Measurements from ENCODE around the gene DYNC2I2. TPM values are rescaled to one million over a fixed set of nuclear protein-coding genes. Genes with fewer than 3 reads are reported as not detected.

Gene DYNC2I2
- total RNA-seq, 1 experiment from 2014 or later: 58.6 TPM

DNA sequence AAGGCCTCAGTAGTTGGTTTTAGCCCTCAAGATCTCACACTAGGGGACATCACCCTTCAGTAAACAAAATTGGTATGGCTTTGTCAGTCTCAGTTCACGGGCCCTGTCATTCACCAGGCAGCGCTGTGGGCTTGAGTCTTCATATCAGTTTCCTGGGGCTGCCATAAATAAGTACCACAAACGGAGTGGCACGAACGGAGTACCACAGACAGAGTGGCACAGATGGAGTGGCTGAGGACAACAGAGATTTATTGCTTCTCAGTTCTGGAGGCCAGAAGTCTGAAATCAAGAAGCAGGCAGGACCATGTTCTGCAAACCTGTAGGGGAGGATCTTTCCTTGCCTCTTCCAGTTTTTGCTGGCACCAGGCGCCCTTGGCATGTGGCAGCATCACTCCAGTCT lies 37.5 kb downstream of the DYNC2I2 start:
- H2BK120ac ChIP-seq (ENCODE audit: low read depth, low read length, poor library complexity, severe bottlenecking): no peak overlapping the region
- H3K36me3 Mint-ChIP-seq (ENCODE audit: insufficient read depth in 1 of 3, low read depth in 3 of 3): peaks cover 33 to 84% (median 72%) of the 10 kb centered on the region in 3 experiments
- H3K27ac Mint-ChIP-seq: no peak overlapping the region; a peak in 1 of 7 replicates
- no peak overlapping the region for H3K23ac ChIP-seq (ENCODE audit: insufficient read length, low read depth, low read length)
- no peak overlapping the region for H3K4me2 ChIP-seq (ENCODE audit: insufficient read depth, insufficient read length, low read length)
- H4K20me1 ChIP-seq (ENCODE audit: control insufficient read depth, insufficient read depth, insufficient read length): no peaks in the 10 kb centered on the region
- no peaks in the 10 kb centered on the region for H3K4me1 ChIP-seq (ENCODE audit: insufficient read depth, low read length)
- no peak overlapping the region for H4K8ac ChIP-seq (replicated peaks; ENCODE audit: insufficient read length, low read depth, low read length)
- H3K27me3 ChIP-seq (ENCODE audit: insufficient read depth, low read length): no peaks in the 10 kb centered on the region
- no peak overlapping the region for H3T11ph ChIP-seq (ENCODE audit: low read length)
- H3K4me3 Mint-ChIP-seq: no peak overlapping the region
- no peaks in the 10 kb centered on the region for H3K27me3 Mint-ChIP-seq (ENCODE audit: low read depth)
- H2BK20ac ChIP-seq (ENCODE audit: low read depth, low read length, poor library complexity, severe bottlenecking): no peak overlapping the region
- H3K14ac ChIP-seq (ENCODE audit: insufficient read depth, low read length): no peak overlapping the region
- TF ChIP-seq, protein P1, sequence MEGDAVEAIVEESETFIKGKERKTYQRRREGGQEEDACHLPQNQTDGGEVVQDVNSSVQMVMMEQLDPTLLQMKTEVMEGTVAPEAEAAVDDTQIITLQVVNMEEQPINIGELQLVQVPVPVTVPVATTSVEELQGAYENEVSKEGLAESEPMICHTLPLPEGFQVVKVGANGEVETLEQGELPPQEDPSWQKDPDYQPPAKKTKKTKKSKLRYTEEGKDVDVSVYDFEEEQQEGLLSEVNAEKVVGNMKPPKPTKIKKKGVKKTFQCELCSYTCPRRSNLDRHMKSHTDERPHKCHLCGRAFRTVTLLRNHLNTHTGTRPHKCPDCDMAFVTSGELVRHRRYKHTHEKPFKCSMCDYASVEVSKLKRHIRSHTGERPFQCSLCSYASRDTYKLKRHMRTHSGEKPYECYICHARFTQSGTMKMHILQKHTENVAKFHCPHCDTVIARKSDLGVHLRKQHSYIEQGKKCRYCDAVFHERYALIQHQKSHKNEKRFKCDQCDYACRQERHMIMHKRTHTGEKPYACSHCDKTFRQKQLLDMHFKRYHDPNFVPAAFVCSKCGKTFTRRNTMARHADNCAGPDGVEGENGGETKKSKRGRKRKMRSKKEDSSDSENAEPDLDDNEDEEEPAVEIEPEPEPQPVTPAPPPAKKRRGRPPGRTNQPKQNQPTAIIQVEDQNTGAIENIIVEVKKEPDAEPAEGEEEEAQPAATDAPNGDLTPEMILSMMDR (conservative IDR thresholded peaks at IDR 0.05): no peak
- H3K4ac ChIP-seq (ENCODE audit: low read depth, low read length): no peak overlapping the region
- H3K9ac ChIP-seq (ENCODE audit: extremely low read depth, insufficient read length, low read length): no peak overlapping the region
- no peak overlapping the region for H2BK12ac ChIP-seq (ENCODE audit: insufficient read length, low read depth, low read length)
- H2BK5ac ChIP-seq (ENCODE audit: insufficient read length, low read length): no peak overlapping the region
- H3K9me3 Mint-ChIP-seq: no peaks in the 10 kb centered on the region
- no peak overlapping the region for H2BK15ac ChIP-seq (ENCODE audit: low read depth, low read length)
- H4K5ac ChIP-seq (ENCODE audit: insufficient read length, low read depth, low read length): no peak overlapping the region
- no peak overlapping the region for H3K18ac ChIP-seq (ENCODE audit: insufficient read length, low read depth, low read length)
- no peak overlapping the region for H2AFZ ChIP-seq (ENCODE audit: low read length)
- no peak overlapping the region for H3K27ac ChIP-seq (ENCODE audit: insufficient read length, low read depth, low read length)
- no peak overlapping the region for H3K56ac ChIP-seq (ENCODE audit: insufficient read length, low read depth, low read length)
- no peaks in the 10 kb centered on the region for H3K23me2 ChIP-seq (ENCODE audit: insufficient read length, low read depth, low read length, poor library complexity, severe bottlenecking)
- no peak for DNase-seq
- H3K9me3 ChIP-seq (ENCODE audit: control insufficient read depth, low read depth, low read length): no peaks in the 10 kb centered on the region
- H3K79me2 ChIP-seq (ENCODE audit: insufficient read depth, low read length): no peaks in the 10 kb centered on the region
- H2AK5ac ChIP-seq (ENCODE audit: insufficient read length, low read length): no peak overlapping the region
- no CpG with 5 or more reads among the region's 6 CpGs for WGBS (ENCODE audit: extremely low coverage, insufficient read length, low lambda C conversion rate)
- H4K91ac ChIP-seq (ENCODE audit: insufficient read length, low read depth, low read length): no peak overlapping the region
- H3K4me1 Mint-ChIP-seq: no peaks in the 10 kb centered on the region
- no peaks in the 10 kb centered on the region for H3K79me1 ChIP-seq (ENCODE audit: insufficient read depth, low read depth, low read length, poor library complexity, severe bottlenecking)
